Esophagus muscularis mucosa (tissue), 4 donors: ENCODE results near the gene LNPEP. TPM values are rescaled to one million over a fixed set of nuclear protein-coding genes. Genes with fewer than 3 reads are reported as not detected.

Experiments used
- DNase-seq: peaks from one replicate; pipeline ENCODE4 v3.0.0-alpha.2; 2017; ENCODE audit errors: extremely low spot score
- H3K27ac ChIP-seq, 4 donors: fragments of 200-600 bp; sonication (generic); replicated peaks in 1 of 4; 1 replicate in 3 of 4; 2 replicates in 1 of 4; pipeline ENCODE4 v1.5.1; 2016 to 2019; ENCODE audit warnings: mild to moderate bottlenecking in 1 of 4
- H3K27me3 ChIP-seq, 4 donors: fragments of 200-600 bp; sonication (generic); one replicate each; pipeline versions ENCODE4 v1.5.1 to v1.6.0; 2016 to 2019
- H3K36me3 ChIP-seq, 4 donors: fragments of 200-600 bp; sonication (generic); one replicate each; pipeline ENCODE4 v1.5.1; 2016 to 2019
- H3K4me1 ChIP-seq, 4 donors: fragments of 200-600 bp; sonication (generic); one replicate each; pipeline ENCODE4 v1.5.1; 2016 to 2019
- H3K4me3 ChIP-seq, 4 donors: fragments of 200-600 bp; sonication (generic); 1 replicate in 2 of 4; 2 replicates in 2 of 4; pipeline ENCODE4 v1.5.1; 2016 to 2019; ENCODE audit warnings: mild to moderate bottlenecking in 4 of 4, moderate library complexity in 1 of 4
- H3K9me3 ChIP-seq, 4 donors: fragments of 200-600 bp; sonication (generic); 1 replicate in 3 of 4; 2 replicates in 1 of 4; pipeline ENCODE4 v1.5.1; 2016 to 2019
- CTCF ChIP-seq, 3 experiments: fragments of 200-600 bp in 2 of 3; fragments of 450-650 bp in 1 of 3; sonication (generic) in 2 of 3; IDR thresholded peaks; one replicate each; pipeline ENCODE4 v1.5.1; 2017 to 2019; ENCODE audit warnings: antibody characterized with exemption in 3 of 3, mild to moderate bottlenecking in 2 of 3, moderate library complexity in 1 of 3
- EP300 ChIP-seq: sonication (generic); formaldehyde crosslinking; IDR thresholded peaks from one replicate; pipeline ENCODE4 v1.6.1; 2017; ENCODE audit warnings: antibody characterized with exemption
- POLR2A ChIP-seq: fragments of 450-650 bp; IDR thresholded peaks from one replicate; pipeline ENCODE4 v1.6.1; 2017; ENCODE audit warnings: antibody characterized with exemption, moderate library complexity, mild to moderate bottlenecking, low read depth
- POLR2AphosphoS5 ChIP-seq, 2 donors: sonication (generic); formaldehyde crosslinking; IDR thresholded peaks; one replicate each; pipeline ENCODE4 v1.6.1; 2017; ENCODE audit warnings: antibody characterized with exemption in 2 of 2
- WGBS: methylation state at CpG from one replicate; pipeline ENCODE4 v1.1.5; 2018; 5-methylcytosine and 5-hydroxymethylcytosine counted together
- intact Hi-C: fragments of 100-400 bp; cut with DNase I; formaldehyde crosslinking; loops from one replicate; pipeline ENCODE4 v1.15.1; 2023
- total RNA-seq, 4 donors: library from RNA; depleted of rRNA; stranded (reverse); fragments of >200 nt; gene quantifications; one replicate each; pipeline versions ENCODE4 v1.1.0 to v1.2.1, GENCODE V29; 2016

LNPEP gene
- total RNA-seq, 4 donors from 2014 or later: 55.2 to 80.2 (median 65.6) TPM

DNA sequence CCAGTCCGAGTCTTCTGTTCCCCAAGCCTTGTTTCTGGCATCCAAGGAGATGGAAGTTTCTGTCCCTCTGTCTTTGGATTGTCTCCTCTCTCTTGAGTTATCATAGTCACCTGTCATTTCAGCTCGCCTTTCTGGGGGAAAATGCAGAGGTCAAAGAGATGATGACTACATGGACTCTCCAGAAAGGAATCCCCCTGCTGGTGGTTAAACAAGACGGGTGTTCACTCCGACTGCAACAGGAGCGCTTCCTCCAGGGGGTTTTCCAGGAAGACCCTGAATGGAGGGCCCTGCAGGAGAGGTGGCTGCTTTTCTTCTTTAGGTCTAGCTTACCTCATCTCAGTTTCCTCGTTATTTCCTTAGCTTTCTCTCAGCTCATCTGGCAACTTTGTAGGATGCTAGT lies 34.5 kb upstream of the LNPEP start:
- no peak overlapping the region for H3K27ac ChIP-seq
- H3K27me3 ChIP-seq: no peaks in the 10 kb centered on the region
- intact Hi-C loops: no loop called here
- H3K36me3 ChIP-seq: peaks cover 0 to 64% (median 8%) of the 10 kb centered on the region in 4 donors
- H3K4me3 ChIP-seq: no peak overlapping the region
- no peak for TF ChIP-seq POLR2AphosphoS5 (IDR thresholded peaks at IDR 0.05)
- TF ChIP-seq EP300: no peak
- TF ChIP-seq POLR2A: no peak
- TF ChIP-seq CTCF (IDR thresholded peaks at IDR 0.05): no peak
- no peaks in the 10 kb centered on the region for H3K9me3 ChIP-seq
- no peak for DNase-seq
- no peaks in the 10 kb centered on the region for H3K4me1 ChIP-seq
- WGBS: 87% methylated on average over 6 of the region's 6 CpGs

- H3K9me3 ChIP-seq: no peaks in the 10 kb centered on the region
- no peak overlapping the region for H3K4me3 ChIP-seq
- intact Hi-C loops: no loop called here
- DNase-seq: no peak
- H3K27ac ChIP-seq: no peak overlapping the region
- no peaks in the 10 kb centered on the region for H3K27me3 ChIP-seq
- H3K4me1 ChIP-seq: no peaks in the 10 kb centered on the region
- peaks cover 0 to 60% (median 8%) of the 10 kb centered on the region in 4 donors for H3K36me3 ChIP-seq
- 100% methylated on average over 1 of the region's 1 CpG for WGBS
- no peak for TF ChIP-seq CTCF (IDR thresholded peaks at IDR 0.05)
- no peak for TF ChIP-seq POLR2A
- TF ChIP-seq EP300: no peak
- TF ChIP-seq POLR2AphosphoS5 (IDR thresholded peaks at IDR 0.05): no peak
Observed at GRCh38 chr5:96901841-96902240, 34.0 kb upstream of the LNPEP start.

DNA sequence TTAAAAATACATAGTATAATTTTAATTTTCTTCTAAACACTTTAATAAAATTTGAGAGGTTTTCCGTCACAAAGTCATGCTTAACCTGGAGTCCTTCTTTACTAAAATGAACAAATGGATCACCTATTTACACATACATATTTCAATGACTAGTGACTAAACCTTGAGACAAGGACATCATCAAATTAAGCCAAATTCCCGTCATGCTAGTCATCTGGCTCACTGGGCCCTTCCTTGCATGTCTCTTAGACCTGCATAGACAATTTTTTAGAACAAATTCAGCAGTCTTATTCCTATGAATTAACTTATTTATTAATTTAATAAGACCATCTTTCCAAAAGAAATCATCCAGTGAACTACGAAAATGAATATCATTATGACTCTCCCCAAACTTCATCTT lies 33.0 kb upstream of the LNPEP start:
- peaks cover 0 to 51% (median 8%) of the 10 kb centered on the region in 4 donors for H3K36me3 ChIP-seq
- DNase-seq: no peak
- H3K4me1 ChIP-seq: no peaks in the 10 kb centered on the region

GRCh38 chr5:96903300-96903699 lies 32.6 kb upstream of the LNPEP start:
- no peaks in the 10 kb centered on the region for H3K9me3 ChIP-seq
- no peak for DNase-seq
- H3K27me3 ChIP-seq: no peaks in the 10 kb centered on the region
- no peak for TF ChIP-seq EP300
- no peak overlapping the region for H3K4me3 ChIP-seq
- no peaks in the 10 kb centered on the region for H3K4me1 ChIP-seq
- intact Hi-C loops: no loop called here
- H3K27ac ChIP-seq: no peak overlapping the region
- WGBS: 91% methylated on average over 2 of the region's 2 CpGs
- H3K36me3 ChIP-seq: peaks cover 0 to 50% (median 8%) of the 10 kb centered on the region in 4 donors

More for the DNA sequence above, 33.0 kb upstream of the LNPEP start:
- Histone ChIP-seq H3K9me3 (no peaks in the 10 kb centered on the region), H3K4me3 (no peak overlapping the region), H3K27ac (no peak overlapping the region), H3K27me3 (no peaks in the 10 kb centered on the region)
- intact Hi-C loops: no loop called here
- WGBS: 88% methylated on average over 3 of the region's 3 CpGs
- TF ChIP-seq POLR2AphosphoS5 (IDR thresholded peaks at IDR 0.05): no peak
- TF ChIP-seq CTCF (IDR thresholded peaks at IDR 0.05): no peak
- TF ChIP-seq EP300: no peak
- TF ChIP-seq POLR2A: no peak

DNA sequence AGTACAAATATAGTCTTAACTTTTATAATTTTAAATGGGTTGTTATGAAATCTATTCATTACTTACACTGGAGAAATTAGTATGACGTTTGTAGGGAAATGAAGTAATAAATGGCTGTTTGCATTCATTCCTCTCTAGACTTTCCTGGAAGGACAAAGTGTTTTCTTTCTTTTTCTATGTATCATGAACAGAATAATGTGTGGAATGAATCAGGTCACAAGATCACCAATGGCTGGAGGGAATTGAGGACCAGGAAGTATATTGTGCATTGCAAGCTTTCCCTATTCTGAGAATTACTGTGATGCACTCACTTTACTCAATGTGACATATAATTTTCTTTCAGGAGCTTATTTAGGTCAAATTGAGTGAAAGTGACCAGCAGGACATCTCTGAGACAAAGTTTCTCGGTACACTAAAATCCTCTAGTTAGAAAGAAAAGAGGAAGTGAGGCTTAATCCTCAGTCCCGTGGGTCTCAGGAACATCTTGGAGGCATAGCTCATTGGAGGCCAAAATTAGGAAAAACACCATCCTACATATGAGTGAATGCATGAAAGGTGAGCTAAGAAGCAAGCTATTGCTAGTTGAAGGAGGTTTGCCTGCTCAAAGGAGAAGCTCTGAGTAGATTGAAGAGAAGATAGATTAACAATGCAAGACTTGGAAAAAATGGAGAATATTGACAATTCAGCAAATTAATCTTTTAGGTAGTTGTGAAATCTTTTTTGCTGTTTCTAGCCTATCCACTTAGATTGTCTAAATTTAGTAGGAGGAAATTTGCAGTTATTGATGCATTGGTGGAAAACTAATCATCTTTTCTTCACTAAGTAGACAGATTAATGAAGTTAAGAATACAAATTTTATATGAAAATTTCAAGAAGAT lies 31.6 kb upstream of the LNPEP start:
- intact Hi-C loops: no loop called here
- WGBS: 49% methylated on average over 3 of the region's 3 CpGs
- no peak overlapping the region for H3K4me3 ChIP-seq
- peaks cover 0 to 54% (median 16%) of the 10 kb centered on the region in 4 donors for H3K36me3 ChIP-seq
- H3K27ac ChIP-seq: no peak overlapping the region
- H3K27me3 ChIP-seq: no peaks in the 10 kb centered on the region
- no peaks in the 10 kb centered on the region for H3K9me3 ChIP-seq
- no peaks in the 10 kb centered on the region for H3K4me1 ChIP-seq
- TF ChIP-seq POLR2A: no peak
- TF ChIP-seq CTCF (IDR thresholded peaks at IDR 0.05): no peak
- no peak for TF ChIP-seq POLR2AphosphoS5 (IDR thresholded peaks at IDR 0.05)
- no peak for DNase-seq
